Measurements from ENCODE around the gene DIAPH2. TPM values are rescaled to one million over a fixed set of nuclear protein-coding genes. Genes with fewer than 3 reads are reported as not detected.

The DIAPH2 gene
- total RNA-seq, 1 experiment from 2014 or later = 10.9 TPM

GRCh38 chrX:96688789-96689188, 4.1 kb downstream of the DIAPH2 start:
- H2AFZ ChIP-seq (ENCODE audit: low read depth, low read length, poor library complexity, severe bottlenecking) = no peak overlapping the region
- H3K27me3 ChIP-seq (ENCODE audit: insufficient read depth, low read length) = no peaks in the 10 kb centered on the region
- BruUV-seq (replicated peaks) = no TSS peak
- CTCF ChIA-PET = no interaction called here
- no peak overlapping the region for H3K4me3 ChIP-seq (replicated peaks in 1 of 2; ENCODE audit: low read depth in 1 of 2, low read length in 2 of 2)
- RAD21 ChIA-PET (ENCODE audit: low non-redundant PET in 1 of 2, low total read pairs in 2 of 2, uncharacterized antibody in 2 of 2, unreplicated experiment in 2 of 2) = no interaction called here
- H4K20me1 ChIP-seq (ENCODE audit: insufficient read depth) = no peaks in the 10 kb centered on the region
- POLR2A ChIA-PET = no interaction called here
- H3K9ac ChIP-seq (ENCODE audit: low read length) = no peak overlapping the region
- intact Hi-C loops (cut with micrococcal nuclease) = no loop called here
- H3K36me3 ChIP-seq (ENCODE audit: control insufficient read depth in 1 of 2, insufficient read depth in 2 of 2, low read length in 2 of 2) = no peaks in the 10 kb centered on the region
- no peaks in the 10 kb centered on the region for H3K9me3 ChIP-seq (ENCODE audit: control insufficient read depth in 1 of 2, insufficient read depth in 1 of 2, low read depth in 1 of 2, low read length in 2 of 2)
- DNase-seq (ENCODE audit: low read depth, low spot score) (no peak), ATAC-seq (no peak)
- H3K4me2 ChIP-seq (ENCODE audit: low read length) = no peak overlapping the region
- peaks cover 30% of the 10 kb centered on the region for H3K79me2 ChIP-seq (ENCODE audit: insufficient read depth, low read length)
- no peak overlapping the region for H3K27ac ChIP-seq (ENCODE audit: low read depth, low read length)
- H3K9me2 ChIP-seq (ENCODE audit: insufficient read depth) = no peaks in the 10 kb centered on the region
- H3K4me1 ChIP-seq (ENCODE audit: control insufficient read depth in 1 of 2, insufficient read depth in 2 of 2, low read length in 2 of 2) = peaks cover 0 to 13% of the 10 kb centered on the region in 2 experiments; a peak in 2 of 4 replicates
- TF ChIP-seq YY1 (IDR thresholded peaks at IDR 0.05; ENCODE audit: extremely low read depth, insufficient replicate concordance, low read depth, low read length) (no peak), FOSL1 (IDR thresholded peaks at IDR 0.05; ENCODE audit: low read depth) (no peak), POLR2A (IDR thresholded peaks at IDR 0.05; ENCODE audit: borderline replicate concordance, extremely low read depth, insufficient read depth, insufficient read length) (no peak), SRF (IDR thresholded peaks at IDR 0.05; ENCODE audit: low read depth) (no peak)

- H3K9ac ChIP-seq (ENCODE audit: low read length) = no peak overlapping the region
- RAD21 ChIA-PET (ENCODE audit: low non-redundant PET in 1 of 2, low total read pairs in 2 of 2, uncharacterized antibody in 2 of 2, unreplicated experiment in 2 of 2) = no interaction called here
- no peaks in the 10 kb centered on the region for H3K9me2 ChIP-seq (ENCODE audit: insufficient read depth)
- H3K27me3 ChIP-seq (ENCODE audit: insufficient read depth, low read length) = no peaks in the 10 kb centered on the region
- no peaks in the 10 kb centered on the region for H4K20me1 ChIP-seq (ENCODE audit: insufficient read depth)
- CTCF ChIA-PET = no interaction called here
- no peaks in the 10 kb centered on the region for H3K9me3 ChIP-seq (ENCODE audit: control insufficient read depth in 1 of 2, insufficient read depth in 1 of 2, low read depth in 1 of 2, low read length in 2 of 2)
- intact Hi-C loops (cut with micrococcal nuclease) = no loop called here
- no peak for TF ChIP-seq SP1 (IDR thresholded peaks at IDR 0.05; ENCODE audit: low read depth)
- no peak for TF ChIP-seq SRF (IDR thresholded peaks at IDR 0.05; ENCODE audit: low read depth)
- no peak for TF ChIP-seq EZH2phosphoT487 (IDR thresholded peaks at IDR 0.05; ENCODE audit: borderline replicate concordance)
- no peak for TF ChIP-seq JUND (IDR thresholded peaks at IDR 0.05)
- TF ChIP-seq, protein P1, sequence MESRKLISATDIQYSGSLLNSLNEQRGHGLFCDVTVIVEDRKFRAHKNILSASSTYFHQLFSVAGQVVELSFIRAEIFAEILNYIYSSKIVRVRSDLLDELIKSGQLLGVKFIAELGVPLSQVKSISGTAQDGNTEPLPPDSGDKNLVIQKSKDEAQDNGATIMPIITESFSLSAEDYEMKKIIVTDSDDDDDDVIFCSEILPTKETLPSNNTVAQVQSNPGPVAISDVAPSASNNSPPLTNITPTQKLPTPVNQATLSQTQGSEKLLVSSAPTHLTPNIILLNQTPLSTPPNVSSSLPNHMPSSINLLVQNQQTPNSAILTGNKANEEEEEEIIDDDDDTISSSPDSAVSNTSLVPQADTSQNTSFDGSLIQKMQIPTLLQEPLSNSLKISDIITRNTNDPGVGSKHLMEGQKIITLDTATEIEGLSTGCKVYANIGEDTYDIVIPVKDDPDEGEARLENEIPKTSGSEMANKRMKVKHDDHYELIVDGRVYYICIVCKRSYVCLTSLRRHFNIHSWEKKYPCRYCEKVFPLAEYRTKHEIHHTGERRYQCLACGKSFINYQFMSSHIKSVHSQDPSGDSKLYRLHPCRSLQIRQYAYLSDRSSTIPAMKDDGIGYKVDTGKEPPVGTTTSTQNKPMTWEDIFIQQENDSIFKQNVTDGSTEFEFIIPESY (IDR thresholded peaks at IDR 0.05; ENCODE audit: extremely low read depth, insufficient replicate concordance, low read length) = no peak
- no peak for TF ChIP-seq POLR2A (IDR thresholded peaks at IDR 0.05; ENCODE audit: borderline replicate concordance, extremely low read depth, insufficient read depth, insufficient read length)
- TF ChIP-seq, protein P2, sequence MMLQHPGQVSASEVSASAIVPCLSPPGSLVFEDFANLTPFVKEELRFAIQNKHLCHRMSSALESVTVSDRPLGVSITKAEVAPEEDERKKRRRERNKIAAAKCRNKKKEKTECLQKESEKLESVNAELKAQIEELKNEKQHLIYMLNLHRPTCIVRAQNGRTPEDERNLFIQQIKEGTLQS (IDR thresholded peaks at IDR 0.05) = no peak
- no peak for TF ChIP-seq TCF7L2 (IDR thresholded peaks at IDR 0.05; ENCODE audit: borderline replicate concordance, extremely low read depth, insufficient read depth, insufficient read length)
- TF ChIP-seq ZFX (IDR thresholded peaks at IDR 0.05) = no peak
- no peak for TF ChIP-seq CEBPB (IDR thresholded peaks at IDR 0.05; ENCODE audit: low read depth)
- no peak for TF ChIP-seq FOSL1 (IDR thresholded peaks at IDR 0.05; ENCODE audit: low read depth)
- TF ChIP-seq CBX3 (IDR thresholded peaks at IDR 0.05; ENCODE audit: low read depth) = no peak
- no peak for TF ChIP-seq ZNF274 (IDR thresholded peaks at IDR 0.05; ENCODE audit: low read depth, low read length)
- TF ChIP-seq POLR2AphosphoS5 (IDR thresholded peaks at IDR 0.05; ENCODE audit: low read depth, low read length) = no peak
- TF ChIP-seq MAX (IDR thresholded peaks at IDR 0.05) = no peak
- TF ChIP-seq ELF1 (IDR thresholded peaks at IDR 0.05; ENCODE audit: borderline replicate concordance, low read depth) = no peak
- TF ChIP-seq YY1 (IDR thresholded peaks at IDR 0.05; ENCODE audit: extremely low read depth, insufficient replicate concordance, low read depth, low read length) = no peak
- no peak for TF ChIP-seq SIN3A (IDR thresholded peaks at IDR 0.05; ENCODE audit: low read depth)
- no peaks in the 10 kb centered on the region for H3K36me3 ChIP-seq (ENCODE audit: control insufficient read depth in 1 of 2, insufficient read depth in 2 of 2, low read length in 2 of 2)
- peaks cover 30% of the 10 kb centered on the region for H3K79me2 ChIP-seq (ENCODE audit: insufficient read depth, low read length)
- no peak overlapping the region for H2AFZ ChIP-seq (ENCODE audit: low read depth, low read length, poor library complexity, severe bottlenecking)
- H3K4me3 ChIP-seq (replicated peaks in 1 of 2; ENCODE audit: low read depth in 1 of 2, low read length in 2 of 2) = no peak overlapping the region
- no peak overlapping the region for H3K27ac ChIP-seq (ENCODE audit: low read depth, low read length)
- ATAC-seq (no peak), DNase-seq (ENCODE audit: low read depth, low spot score) (no peak)
- POLR2A ChIA-PET = no interaction called here
- no TSS peak for BruUV-seq (replicated peaks)
- peaks cover 0 to 6% of the 10 kb centered on the region in 2 experiments; a peak in 2 of 4 replicates for H3K4me1 ChIP-seq (ENCODE audit: control insufficient read depth in 1 of 2, insufficient read depth in 2 of 2, low read length in 2 of 2)
- no peak overlapping the region for H3K4me2 ChIP-seq (ENCODE audit: low read length)
Observed at GRCh38 chrX:96689991-96690390, 5.3 kb downstream of the DIAPH2 start.

Measured in HCT116 (cell line).